NCI-H510A (cell line): Measurements from ENCODE around the gene SSC4D.

Experiments used
- DNase-seq: peaks from one replicate; lab custom pipeline; 2025; lab: John Stamatoyannopoulos, UW

The SSC4D gene

DNA sequence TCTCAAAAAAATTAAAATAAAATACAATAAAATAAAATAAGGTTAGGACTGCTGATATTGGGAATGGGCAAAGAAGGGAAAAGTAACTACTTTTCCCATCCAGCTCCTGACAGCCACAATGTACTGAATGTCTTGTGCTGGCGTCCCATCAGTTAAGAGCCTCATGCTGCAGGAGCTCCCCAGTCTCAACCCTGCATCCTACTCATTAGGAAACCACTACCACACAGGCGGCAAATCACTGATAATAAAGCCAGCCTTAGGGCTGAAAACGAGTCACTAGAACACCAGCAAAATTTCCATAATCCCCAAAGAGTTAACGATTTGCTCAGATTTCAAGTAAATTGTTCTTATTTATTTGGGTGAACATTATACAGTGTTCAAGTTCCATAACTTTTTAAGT is 55.0 kb downstream of the SSC4D start:
- DNase-seq, result no peak

DNA sequence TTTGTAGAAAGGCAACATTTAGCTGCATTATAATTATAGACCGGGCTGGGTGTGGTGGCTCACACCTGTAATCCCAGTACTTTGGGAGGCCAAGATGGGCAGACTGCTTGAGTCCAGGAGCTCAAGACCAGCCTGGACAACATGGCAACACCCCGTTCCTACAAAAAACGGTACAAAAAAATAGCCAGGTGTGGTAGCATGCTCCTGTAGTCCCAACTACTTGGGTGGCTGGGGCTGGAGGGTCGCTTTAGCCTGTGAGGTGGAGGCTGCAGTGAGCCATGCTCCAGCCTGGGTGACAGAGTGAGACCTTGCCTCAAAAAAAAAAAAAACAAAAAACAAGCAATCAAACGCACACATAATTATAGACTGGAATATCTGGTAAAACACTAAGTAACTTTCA is 55.8 kb downstream of the SSC4D start:
- DNase-seq, result no peak

DNA sequence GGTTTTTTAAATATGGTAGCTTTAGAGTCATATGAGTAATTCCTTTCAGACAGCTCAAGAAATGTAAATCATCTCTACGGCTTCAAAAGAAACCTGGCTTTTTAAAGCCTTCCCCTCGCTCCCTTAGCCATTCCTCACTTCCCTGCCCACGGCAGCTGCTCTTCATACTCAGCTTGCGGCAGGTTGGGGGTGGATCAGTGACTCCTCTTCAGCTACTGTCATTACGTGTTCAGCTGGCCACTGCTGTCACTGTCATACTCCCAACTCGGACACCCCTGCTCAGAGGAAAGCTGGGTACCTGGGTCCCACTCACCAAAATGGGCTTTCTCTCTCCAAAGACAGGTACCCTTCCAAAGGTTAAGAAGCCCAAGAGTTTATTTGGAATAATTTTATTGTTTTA is 57.3 kb downstream of the SSC4D start:
- no peak for DNase-seq

DNA sequence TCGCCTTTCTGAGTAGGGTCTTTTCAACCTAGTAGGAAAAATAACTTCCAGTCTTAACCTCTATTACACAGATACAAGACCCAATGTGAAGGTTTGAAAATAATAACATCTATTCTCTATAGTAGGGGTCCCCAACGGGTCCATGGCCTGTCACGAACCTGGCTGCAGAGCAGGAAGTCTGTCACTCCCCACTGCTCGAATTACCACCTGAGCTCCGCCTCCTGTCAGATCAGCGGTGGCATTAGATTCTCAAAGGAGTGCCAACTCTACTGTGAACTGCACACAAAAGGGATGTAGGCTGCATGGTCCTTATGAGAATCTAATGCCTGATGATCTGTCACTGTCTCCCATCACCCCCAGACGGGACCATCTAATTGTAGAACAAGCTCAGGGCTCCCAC is 58.1 kb downstream of the SSC4D start:
- no peak for DNase-seq

DNA sequence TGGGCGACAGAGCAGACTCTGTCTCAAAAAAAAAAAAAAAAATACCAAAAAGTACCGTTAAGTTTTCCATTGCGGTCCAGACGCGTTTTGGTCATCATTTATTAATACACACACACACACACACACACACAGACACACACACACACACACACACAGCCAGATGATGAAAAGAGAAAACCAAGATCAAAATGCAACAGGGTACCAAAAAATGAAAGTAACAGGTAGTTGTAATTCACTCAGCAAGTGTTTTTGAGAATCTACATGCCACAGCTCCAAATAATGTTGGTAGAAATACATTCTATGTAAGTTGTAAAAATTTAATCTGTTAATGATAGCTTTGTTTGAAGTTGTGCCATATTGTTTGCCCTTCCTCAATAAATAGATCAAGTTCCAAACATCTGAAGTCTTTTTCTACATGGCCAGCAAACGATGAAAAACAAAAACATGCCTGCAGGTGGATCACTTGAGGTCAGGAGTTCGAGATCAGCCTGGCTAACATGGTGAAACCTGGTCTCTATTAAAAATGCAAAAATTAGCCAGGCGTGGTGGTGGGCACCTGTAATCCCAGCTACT is 60.1 kb downstream of the SSC4D start:
- no peak for DNase-seq

DNA sequence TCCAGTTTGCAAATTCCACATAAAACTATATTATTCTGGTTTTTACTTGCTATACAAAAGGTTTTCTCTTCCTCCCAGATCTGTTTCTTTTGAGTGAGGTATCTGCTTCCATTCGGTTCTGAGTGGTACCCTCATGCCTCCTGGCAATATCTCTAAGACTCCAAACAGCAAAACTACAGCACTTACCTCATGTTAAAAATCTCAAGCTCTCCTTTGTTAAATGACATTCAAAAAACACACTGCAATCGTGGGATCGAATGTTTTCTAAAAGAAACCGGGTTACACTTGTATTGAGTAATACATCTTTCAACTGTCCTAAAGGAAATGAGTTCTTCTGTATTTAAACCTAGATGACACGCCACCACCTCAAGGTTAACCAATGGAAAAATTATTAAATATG is 61.8 kb downstream of the SSC4D start:
- DNase-seq, result no peak

DNA sequence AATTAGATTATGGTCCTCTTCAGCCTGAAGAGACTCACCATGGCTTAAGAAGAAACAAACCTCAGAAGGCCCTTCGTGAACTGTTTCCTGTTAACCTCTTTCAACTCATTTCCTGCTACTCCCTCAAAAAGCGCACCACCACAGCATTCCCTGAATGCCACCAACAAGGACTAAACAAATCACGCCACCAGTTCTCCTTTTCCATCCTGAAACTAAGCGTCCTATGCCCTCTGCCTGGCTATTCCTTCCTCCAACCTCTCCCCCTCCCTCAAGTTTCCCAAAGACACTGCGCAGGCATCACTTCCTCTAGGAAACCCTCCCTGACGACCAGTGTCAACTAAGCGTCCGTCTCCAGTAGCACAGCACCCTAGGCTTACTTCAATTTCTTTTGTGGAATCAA is 62.7 kb downstream of the SSC4D start:
- DNase-seq, result no peak

DNA sequence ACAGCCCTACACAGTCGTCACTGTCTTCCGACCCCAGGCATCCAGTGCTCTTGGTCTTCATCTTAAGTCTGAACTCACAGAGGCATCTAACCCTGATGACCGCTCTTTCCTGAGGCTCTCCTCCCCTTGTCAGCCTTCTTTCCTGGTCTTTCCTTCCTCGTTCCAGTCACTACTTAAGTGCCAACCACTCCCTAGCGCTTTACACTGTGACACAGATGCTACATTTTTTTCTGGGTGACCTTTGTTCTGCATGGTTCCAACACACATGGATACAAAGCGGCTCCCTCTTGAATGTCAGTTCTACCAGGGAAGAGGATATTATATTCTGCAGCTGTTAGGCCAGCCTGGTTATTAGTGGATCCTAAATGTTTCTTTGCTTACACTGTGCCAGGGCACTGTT is 63.4 kb downstream of the SSC4D start:
- no peak for DNase-seq

DNA sequence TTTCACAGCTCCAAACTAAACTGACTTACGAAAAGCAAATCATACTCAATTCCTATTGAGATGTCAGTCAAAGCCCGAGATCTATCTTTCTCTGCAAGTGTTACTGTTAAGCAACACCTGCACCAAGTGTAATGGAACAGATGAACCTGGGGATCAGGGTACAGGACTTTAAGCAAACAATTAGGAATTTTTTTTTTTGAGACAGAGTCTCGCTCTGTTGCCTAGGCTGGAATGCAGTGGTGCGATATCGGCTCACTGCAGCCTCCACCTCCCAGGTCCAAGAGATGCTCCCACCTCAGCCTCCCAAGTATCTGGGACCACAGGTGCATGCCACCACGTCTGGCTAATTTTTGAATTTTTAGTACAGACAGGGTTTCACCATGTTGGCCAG is 65.6 kb downstream of the SSC4D start:
- no peak for DNase-seq

DNA sequence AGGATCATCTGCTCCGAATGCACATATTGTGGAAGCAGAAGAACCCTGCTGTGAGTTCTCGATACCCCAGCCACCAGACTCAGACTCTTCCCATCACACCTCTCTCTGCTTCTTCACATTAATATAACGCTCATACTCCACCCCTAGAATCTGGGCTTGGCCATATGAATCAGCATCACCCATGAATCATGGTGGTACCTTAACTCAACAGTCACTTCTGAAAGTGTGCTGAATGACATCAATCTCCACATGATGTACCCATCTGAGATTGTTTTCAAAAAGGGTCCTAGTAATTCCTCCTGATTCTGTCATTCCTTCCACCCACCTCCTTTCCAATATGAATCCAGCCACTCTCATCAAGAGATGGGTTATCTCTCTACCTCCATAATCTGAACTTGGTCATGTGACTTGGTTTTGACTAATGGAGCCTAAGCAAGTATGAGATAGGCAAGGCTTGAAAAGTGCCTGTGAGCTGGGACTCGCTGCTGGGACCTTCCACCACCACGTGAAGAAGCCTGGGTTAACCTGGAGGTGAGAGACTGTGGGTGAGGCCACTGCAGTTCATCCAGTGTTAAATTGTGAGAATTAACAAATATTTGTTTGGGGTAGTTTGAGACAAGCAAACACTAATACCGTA is 66.1 kb downstream of the SSC4D start:
- no peak for DNase-seq

DNA sequence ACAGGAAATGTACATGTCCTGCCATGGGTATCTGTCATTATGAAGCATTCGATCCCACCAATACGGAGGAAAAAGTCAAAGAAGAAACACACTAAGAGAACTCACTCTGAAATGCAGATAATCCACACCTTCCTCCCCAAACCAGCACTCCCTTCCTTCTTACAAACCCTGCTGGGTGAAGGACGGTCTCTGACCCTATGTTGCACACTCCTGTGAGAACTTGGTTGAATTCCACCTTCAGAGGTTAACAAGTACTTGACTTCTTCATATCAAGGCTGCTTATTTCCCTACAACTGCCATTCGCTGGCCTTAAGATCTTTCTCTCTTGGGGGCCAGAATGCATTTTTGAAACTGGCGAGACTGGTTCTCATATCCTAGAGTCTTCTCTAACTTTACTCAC is 67.3 kb downstream of the SSC4D start:
- DNase-seq, result no peak

DNA sequence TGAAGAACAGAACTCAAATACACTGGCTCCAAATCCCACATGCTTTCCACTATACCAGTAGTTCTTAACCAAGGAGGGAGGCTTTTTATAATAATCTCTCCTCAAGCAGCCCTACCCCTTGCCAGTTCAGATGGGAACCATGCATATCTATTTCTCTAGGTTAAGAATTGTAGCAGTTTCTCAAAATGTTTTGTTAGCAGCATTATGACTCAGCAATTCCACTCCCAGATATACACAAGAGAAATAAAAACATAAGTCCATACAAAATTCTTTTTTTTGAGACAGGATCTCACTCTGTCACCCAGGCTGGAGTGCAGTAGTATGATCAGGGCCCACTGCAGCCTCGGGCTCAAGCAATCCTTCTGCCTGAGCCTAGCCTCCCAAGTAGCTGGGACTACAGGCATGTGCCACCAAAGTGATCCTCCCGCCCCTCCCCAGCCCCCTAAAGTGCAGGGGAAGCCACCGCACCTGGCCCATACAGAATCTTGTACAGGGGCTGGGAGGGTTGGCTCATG is 68.8 kb downstream of the SSC4D start:
- DNase-seq, result no peak
